OCI-M2 (cell line): Measurements from ENCODE around the gene RPRD2.

ENCODE experiments used
- DNase-seq: peaks from one replicate; lab custom pipeline; 2025; ENCODE audit not compliant: unreplicated experiment; lab: John Stamatoyannopoulos, UW

RPRD2 gene

GRCh38 chr1:150513351-150513791, 149.4 kb downstream of the RPRD2 start:
- no peak for DNase-seq

GRCh38 chr1:150514260-150514659, 150.3 kb downstream of the RPRD2 start:
- no peak for DNase-seq

- no peak for DNase-seq
These were observed 151.0 kb downstream of the RPRD2 start for GRCh38 chr1:150514913-150515327.

- DNase-seq = peak; percentile 69
These were observed 151.5 kb downstream of the RPRD2 start, which contains the start of gene FALEC for GRCh38 chr1:150515328-150516049. Gene FALEC (plus strand): TSS chr1:150515752.

GRCh38 chr1:150516050-150516591, 152.2 kb downstream of the RPRD2 start:
- no peak for DNase-seq

GRCh38 chr1:150516616-150517015, 152.7 kb downstream of the RPRD2 start:
- DNase-seq = no peak

- DNase-seq = no peak
These were observed 157.4 kb downstream of the RPRD2 start for GRCh38 chr1:150521196-150521968.

- no peak for DNase-seq
These were observed 161.4 kb downstream of the RPRD2 start for GRCh38 chr1:150525348-150525747.
